Measurements from ENCODE around the gene KCNAB2.

The KCNAB2 gene

GRCh38 chr1:6123816-6124215 lies 78.1 kb downstream of the KCNAB2 start:
- TF ChIP-seq ZFX (IDR thresholded peaks at IDR 0.05; ENCODE audit: borderline replicate concordance) = no peak
- TF ChIP-seq CTCF (IDR thresholded peaks at IDR 0.05) = no peak
- H3K27ac ChIP-seq = no peak overlapping the region

GRCh38 chr1:6124341-6124740 lies 78.7 kb downstream of the KCNAB2 start:
- TF ChIP-seq ZFX (IDR thresholded peaks at IDR 0.05; ENCODE audit: borderline replicate concordance) (no peak), CTCF (IDR thresholded peaks at IDR 0.05) (no peak)
- no peak overlapping the region for H3K27ac ChIP-seq

GRCh38 chr1:6124746-6125365 lies 79.2 kb downstream of the KCNAB2 start:
- H3K27ac ChIP-seq = no peak overlapping the region
- TF ChIP-seq CTCF (IDR thresholded peaks at IDR 0.05) (no peak), ZFX (IDR thresholded peaks at IDR 0.05; ENCODE audit: borderline replicate concordance) (no peak)

GRCh38 chr1:6125366-6125765 lies 79.7 kb downstream of the KCNAB2 start:
- no peak for TF ChIP-seq ZFX (IDR thresholded peaks at IDR 0.05; ENCODE audit: borderline replicate concordance)
- TF ChIP-seq CTCF (IDR thresholded peaks at IDR 0.05) = no peak
- H3K27ac ChIP-seq = no peak overlapping the region

- H3K27ac ChIP-seq = no peak overlapping the region
- TF ChIP-seq CTCF (IDR thresholded peaks at IDR 0.05) = no peak
- no peak for TF ChIP-seq ZFX (IDR thresholded peaks at IDR 0.05; ENCODE audit: borderline replicate concordance)
Observed at GRCh38 chr1:6126028-6126427, 80.3 kb downstream of the KCNAB2 start.

GRCh38 chr1:6126521-6127067 lies 80.9 kb downstream of the KCNAB2 start:
- no peak for TF ChIP-seq ZFX (IDR thresholded peaks at IDR 0.05; ENCODE audit: borderline replicate concordance)
- no peak for TF ChIP-seq CTCF (IDR thresholded peaks at IDR 0.05)

GRCh38 chr1:6127587-6128163 lies 82.0 kb downstream of the KCNAB2 start:
- no peak overlapping the region for H3K27ac ChIP-seq
- TF ChIP-seq CTCF (IDR thresholded peaks at IDR 0.05) (no peak), ZFX (IDR thresholded peaks at IDR 0.05; ENCODE audit: borderline replicate concordance) (no peak)

More at GRCh38 chr1:6126521-6127067, 80.9 kb downstream of the KCNAB2 start:
- H3K27ac ChIP-seq = no peak overlapping the region
